HG02973 (cell line): ENCODE data around the gene CCDC197.

Experiments used
- ATAC-seq: cut with Tn5 transposase; IDR thresholded peaks from one replicate; pipeline ENCODE4 v1.9.1; 2021; ENCODE audit warnings: moderate library complexity; ENCODE audit not compliant: unreplicated experiment

Gene CCDC197

DNA sequence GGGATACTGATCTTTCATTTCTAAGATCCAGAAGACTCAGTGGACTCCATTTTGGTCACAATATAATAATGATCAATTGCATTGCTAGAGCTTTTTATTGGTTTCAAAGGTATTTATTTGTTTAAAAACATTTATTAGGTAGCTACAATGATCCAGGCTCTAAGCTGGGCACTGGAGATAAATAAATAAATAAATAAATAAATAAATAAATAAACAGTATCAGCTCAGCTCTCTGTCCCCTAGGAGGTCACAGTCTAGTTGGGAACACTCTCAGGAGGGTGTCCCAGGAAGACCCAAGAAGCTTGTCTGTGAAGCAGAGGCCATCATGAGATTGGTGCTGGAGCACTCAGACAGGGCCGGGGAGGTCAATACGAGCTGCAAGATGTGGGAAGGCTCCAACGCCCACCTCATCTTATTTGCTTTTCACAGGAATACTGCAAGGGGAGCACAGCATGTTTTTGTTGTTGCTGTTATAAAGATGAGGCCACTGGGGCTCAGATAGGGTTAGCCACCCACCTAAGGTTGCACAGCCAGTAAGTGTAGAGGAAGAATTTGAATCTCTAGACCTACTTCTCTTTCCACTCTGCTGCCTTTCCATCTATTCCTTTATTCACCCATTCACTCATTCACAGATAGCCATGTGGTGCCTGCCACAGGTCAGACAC, 36.2 kb upstream of the CCDC197 start:
- ATAC-seq = no peak

DNA sequence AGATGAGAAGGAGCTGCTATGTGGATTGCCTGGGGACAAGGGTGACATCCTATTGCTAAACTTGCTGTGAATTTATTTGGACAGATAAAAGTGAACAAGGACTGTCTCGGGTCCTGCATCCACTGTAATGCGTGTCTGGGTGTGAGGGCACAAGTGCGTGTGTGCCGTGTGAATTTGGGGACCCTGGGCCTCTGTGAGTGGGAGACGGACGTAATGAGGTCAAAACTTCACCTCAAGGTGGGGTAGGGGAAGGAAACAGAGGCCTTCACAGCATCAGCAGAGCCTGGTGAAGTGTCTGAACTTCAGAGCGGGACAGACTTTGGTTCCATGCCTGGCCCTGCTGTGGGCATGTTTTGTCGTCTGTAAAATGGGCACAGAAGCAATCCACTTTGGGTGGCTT, 35.5 kb upstream of the CCDC197 start:
- ATAC-seq = no peak

DNA sequence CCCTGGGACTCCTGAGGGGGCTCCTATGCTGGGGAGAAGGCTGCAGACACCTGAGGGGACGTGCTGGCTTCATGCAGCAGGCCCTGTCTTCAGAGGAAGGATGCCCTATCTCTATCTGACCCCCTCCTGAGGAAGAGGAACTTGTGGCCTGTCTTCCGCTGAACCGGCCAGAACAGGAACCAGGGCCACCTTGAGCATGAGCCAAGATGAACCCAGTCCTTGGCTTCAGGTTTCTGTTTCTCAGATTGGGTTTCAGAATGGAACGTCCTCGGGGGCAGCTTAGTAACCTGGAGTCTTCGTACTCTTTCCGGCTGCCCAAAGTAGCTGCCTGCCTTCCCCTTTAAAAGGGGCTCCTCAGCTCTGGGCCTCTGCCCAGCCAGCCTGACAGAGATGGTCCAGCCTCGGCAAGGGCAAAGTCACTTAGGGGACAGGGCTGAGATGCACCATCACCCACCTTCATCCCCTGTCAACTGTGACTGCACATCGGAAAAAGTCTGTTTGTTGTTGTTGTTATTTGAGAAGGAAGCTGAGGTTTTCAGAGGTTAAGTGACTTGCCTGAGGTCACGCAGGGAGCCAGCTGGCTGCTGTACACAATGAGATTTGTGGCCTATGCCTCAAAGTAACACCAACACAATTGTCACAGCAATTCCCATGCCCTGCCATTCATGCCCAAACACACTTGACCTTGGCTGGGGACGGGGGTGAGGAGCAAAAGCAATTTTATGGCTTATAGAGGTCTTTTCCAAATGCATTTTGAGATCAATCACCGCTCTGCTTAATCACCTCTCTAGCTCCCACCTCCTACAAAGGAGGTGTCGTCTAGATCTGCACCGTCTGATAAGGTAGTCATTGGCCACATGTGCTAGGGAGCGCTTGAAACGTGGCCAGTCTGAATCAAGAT, 34.1 kb upstream of the CCDC197 start:
- ATAC-seq = peak; percentile 54

DNA sequence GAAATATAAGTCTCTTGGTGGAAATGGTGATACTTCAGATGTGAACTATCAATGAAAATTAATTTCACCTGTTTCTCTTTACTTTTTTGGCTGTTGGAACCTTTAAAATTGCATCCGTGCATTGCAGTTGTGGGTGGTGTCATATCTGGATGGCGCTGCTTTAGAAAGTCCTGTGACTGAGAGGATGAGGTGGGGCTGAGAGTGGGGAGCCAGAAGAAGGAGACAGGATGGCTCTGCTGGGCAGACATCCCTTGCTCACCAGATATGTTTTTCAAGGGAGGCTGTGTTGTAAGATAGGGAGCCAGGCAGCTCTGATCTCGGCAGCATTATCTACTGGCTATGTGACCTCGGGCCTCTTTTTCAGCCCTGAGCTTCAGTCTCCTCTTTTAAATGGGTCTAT, 33.4 kb upstream of the CCDC197 start:
- ATAC-seq = no peak

DNA sequence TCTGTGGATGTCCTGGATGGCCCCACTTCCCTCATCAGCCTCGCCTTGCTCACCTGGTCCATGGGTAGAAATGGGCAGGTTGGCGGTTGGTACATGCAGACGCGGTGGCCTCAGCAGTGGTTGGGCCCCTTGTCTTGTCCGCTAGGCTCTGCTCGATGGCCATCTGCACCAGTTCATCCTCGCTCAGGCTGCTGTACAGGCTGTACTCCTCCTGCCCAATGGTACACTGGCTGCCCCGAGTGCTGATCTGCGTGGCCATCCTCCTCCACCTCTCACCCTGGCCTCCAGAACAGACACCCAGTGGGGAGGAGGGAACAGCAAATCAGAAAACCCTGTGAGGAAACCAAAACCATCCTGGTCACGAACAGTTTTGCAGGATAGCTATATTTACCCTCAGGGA, 32.8 kb upstream of the CCDC197 start:
- ATAC-seq = no peak

DNA sequence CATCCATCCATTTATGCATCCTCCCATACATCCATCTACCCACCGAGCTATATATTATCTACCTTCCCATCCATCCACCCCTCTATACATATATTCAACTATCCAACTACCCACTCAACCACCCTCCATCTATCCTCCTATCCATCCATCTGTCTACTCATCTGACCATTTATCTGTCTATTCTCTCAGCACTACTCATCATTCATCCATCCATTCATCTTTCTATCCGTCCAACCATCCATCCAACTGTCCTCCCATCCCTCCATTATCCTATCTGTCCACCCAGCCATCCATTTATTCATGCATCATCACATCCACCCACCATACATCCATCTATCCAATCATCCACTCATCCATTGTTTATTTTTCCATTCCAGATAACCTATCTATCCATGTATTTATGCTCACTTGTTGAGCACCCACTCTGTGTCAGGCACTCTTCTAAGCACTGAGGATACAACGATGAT, 32.2 kb upstream of the CCDC197 start:
- ATAC-seq = no peak

DNA sequence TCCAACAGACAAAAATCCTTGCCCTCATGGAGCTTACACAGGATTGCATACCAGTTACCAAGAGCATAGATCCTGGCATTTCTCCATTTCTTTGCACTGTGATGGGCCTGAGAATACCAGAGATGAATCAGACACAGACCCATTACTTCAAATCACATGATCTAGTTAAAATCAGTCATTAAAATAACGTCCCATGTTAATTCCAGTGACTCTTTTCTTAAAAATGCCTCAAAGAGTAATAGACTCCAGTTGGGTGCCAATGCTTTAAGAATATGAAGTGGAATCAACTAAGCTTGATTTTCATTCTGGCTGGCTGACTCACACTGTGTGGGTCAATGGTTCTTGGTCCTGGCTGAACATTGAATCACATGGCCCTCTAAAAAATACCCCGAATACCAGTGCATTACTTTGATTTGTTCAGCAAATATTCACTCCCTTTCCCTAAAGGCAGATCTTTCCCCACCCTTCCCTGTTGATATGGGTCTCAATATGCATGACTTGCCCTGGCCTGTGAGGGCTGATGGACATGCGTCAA, 31.7 kb upstream of the CCDC197 start:
- ATAC-seq = no peak

DNA sequence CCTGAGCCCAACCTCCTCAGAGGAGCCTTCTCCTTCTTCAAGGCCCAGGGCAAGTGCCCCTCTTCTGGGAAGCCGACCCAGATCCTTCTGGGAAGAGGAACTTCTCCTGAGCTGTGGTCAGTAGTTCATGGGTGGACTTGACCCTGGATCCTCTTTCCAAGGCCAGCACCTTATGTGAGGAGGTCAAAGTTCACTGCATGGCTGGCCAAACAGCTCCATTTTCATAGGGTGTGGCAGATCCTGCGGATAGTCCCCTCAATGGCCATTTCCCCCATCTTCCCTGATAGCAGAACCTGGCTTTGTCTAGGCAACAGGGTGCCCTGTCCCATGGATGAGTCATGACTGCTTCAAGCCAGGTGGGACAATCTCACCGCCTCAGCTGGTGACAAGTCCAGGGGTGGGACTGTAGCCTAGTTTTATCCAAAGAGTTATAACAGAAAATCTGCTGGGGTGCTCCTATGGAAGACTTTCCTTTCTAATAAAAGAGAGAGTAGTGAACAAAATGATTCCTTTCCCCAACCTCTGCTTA, 31.1 kb upstream of the CCDC197 start:
- ATAC-seq = no peak

DNA sequence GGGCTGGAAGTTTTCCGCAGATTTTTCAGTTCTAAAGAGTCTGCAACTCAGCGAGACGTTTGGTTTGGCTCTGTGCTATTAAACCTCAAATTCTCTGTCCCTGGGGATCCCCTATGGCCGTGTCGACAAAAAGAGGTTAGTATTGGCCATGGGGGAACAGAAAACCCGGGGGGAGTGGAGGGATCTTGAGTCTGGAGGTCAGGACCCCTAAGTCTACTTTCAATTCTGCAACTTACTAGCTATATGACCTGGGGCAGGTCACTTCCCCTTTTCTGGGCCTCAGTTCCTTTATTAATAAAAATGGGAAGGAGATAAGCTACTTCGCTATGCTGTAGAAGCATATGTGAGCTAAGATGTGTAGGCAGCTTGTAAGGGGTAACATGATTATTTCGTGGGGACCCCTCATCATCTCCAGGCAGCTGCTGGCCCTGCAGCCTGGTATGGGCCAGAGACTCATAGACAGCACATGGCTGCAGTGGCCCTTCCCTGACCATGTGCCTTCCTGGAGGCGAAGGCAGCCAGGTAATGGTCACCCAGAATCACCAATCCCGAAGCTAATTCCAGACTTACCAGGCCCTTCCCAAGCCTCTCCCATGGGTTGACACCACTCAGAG, 29.4 kb upstream of the CCDC197 start:
- ATAC-seq = peak; percentile 38

DNA sequence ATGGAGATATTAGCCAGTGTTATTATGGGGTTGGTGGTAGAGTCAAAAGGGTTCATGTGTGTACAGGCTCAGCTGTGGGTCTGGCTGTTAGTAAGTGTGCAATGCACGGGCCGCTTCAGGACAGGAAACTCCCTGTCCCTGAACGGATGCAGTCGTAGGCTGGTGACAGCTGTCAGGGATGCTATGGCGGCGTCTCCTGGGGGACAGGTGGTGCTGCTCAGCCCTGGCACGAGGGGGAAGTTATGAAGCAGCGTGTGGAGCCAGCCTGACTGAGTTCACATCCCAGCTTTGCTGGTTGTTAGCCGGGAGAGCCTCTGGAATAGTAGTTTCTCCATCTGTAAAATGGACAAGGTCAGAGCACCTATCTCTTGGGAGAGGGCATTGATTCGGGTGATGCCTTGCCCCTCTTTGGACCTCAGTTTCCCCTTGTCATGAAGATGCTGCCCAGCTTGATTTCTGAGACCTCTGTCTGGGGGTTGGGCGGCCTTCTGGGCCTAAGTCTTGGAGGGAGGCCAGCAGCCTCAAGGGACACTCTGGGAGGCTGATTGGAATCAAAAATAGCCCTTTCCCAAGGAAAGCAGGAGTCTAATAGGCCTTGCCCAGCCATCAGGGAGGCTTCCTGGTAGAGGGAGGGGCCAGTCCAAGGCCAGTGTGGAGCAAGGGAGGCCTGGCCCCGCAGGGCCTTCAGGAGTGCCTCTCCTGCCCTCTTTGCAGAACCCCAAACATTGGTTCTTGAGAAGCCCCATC, 27.8 kb upstream of the CCDC197 start:
- ATAC-seq = no peak

DNA sequence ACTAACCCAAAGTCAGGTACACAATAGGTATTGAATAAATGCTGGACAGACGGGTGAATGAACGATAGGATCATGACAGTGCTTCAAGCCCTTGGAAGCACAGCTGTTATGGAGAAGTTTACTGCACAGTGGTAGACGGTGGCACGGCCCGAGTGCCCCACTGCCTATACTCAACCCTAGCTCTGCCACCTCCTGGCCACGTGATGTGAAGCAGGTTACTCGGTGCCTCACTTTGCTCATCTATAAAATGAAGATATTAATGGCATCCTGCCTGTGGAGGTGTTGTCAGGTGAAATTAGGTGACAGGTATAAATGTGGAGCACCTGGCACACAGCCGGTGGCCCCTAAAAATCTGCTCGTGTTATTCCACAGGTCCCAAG, 26.5 kb upstream of the CCDC197 start:
- no peak for ATAC-seq

DNA sequence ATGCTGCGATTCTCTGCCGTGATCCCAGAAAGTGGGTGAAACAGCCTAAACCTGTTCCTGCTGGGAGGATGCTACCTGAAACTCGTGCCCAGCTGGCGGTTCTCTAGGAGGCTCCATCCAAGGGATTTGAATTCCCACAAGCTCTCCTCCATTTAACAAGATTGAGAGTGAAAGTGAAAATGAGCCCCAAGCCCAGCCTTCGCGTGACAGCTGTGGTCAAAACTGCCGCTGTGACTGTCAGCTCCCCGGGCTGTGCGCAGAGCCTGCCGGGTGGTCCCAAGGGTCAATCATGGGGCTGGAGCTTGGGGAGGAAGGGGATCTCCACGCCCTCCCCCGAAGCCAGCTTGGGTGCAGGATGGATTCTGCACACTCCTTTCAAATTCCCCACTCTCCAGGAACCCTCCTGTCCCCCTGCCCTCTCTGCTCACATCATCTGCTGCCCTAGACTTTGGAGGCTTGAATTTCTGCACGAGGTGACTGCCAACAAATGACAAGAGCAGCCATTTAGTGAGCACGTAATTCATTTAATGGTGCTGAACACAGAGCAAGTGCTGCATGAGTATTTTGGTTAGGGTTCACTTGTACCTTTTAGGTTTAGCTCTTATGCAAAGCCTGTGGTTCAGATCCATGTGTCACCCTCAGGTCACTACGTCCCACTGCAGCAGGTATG, 26.0 kb upstream of the CCDC197 start:
- peak; percentile 29 for ATAC-seq

DNA sequence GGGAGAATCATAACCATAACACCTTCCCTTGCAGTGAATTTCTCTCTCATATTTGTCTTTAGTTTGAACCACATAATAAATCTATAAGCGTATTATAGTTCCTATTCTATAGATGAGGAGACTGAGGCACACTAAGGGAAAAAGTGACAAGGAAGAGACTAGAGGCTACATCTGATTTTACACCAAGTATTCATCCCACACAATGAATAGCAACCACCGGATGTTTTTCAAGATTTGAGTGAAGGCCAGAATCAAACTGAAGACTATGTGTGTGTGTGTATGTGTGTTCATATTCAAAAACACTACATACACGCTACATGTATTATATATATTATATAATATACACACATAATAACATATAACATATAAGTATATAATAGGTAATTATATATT, 25.5 kb upstream of the CCDC197 start:
- no peak for ATAC-seq

DNA sequence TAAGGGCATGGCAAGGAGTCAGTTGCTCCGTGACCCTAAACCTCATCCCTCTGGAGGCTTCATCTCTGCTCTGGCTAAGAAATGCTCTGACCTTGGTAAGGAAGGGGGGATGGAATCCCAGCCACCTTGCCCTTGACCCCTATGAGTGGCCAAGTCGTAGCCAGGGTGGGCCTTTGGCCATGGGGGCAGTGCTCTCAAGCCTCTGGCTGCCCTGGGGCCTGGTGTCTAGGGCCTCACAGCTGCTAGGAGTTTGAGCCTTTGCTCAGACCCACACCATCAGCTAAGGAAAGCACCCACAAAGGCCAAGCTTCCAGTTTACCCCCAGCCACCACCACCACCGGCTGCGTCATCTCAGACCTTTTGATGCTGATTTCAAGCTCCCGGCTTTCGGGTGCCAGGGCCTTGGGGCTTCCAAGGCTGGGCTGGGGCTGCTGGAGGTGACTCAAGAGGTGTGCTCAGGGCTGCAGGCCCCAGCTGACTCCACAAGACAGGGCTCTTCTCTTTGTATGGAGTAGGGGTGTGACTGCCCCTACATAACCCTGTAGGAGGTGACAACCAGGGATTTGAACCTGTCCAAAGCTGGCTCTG, 24.4 kb upstream of the CCDC197 start:
- no peak for ATAC-seq

DNA sequence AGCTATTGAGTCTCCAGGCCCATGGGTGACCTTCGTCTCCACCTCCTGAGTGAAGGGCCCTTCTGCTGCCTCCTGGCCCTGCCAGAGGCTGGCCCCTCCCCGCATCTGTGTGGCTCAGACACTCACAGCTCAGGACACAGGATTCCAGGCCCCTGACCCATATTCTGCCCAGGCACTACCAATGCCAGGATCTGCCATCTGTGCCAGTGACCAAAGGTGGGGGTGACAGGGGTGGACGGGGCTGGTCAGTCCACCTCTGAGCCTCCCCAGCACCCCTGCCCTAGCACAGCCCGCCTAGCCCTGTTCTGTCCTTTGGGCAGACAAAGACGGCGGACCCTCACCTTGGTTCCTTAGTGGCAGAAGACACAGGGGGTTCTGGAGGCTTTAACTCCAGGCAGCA, 23.5 kb upstream of the CCDC197 start:
- ATAC-seq = no peak

DNA sequence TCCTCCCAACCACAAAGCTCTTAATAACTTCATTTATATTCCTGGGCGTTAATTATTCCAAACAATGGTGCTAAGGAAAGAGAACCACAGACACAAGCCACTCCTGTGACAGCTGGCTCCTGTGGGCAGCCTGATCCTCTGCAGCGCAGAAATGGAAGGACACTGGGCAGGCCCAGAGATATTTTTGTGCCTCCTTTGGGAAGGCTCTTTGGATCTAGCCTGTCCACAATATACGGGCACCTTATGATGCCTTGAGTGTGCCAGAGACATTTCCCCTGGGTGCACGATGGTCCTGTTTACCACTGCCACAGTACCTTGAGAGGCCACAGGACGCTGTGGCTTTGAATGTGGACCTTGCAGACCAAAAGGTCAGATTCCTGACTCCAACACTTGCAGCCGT, 22.8 kb upstream of the CCDC197 start:
- ATAC-seq = no peak

DNA sequence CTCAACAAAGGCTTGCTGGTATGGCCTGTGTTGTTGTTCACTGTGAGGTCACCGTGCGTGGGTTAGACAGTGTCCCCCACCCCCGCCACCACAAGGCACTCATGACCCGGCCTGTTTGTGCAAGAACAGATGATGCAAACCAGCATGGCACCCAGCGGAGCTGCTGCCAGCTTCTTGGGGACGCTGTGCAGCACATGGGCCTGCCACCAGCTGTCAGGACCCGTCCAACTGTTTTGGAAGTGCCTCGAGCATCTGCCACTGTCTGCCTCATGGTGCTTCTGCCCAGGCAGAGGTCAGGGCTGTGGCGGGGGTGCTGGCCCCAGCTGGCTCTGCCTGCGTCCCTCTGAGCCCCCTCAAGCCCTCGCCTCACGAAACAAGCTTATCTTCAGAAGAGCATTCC, 22.3 kb upstream of the CCDC197 start:
- no peak for ATAC-seq

DNA sequence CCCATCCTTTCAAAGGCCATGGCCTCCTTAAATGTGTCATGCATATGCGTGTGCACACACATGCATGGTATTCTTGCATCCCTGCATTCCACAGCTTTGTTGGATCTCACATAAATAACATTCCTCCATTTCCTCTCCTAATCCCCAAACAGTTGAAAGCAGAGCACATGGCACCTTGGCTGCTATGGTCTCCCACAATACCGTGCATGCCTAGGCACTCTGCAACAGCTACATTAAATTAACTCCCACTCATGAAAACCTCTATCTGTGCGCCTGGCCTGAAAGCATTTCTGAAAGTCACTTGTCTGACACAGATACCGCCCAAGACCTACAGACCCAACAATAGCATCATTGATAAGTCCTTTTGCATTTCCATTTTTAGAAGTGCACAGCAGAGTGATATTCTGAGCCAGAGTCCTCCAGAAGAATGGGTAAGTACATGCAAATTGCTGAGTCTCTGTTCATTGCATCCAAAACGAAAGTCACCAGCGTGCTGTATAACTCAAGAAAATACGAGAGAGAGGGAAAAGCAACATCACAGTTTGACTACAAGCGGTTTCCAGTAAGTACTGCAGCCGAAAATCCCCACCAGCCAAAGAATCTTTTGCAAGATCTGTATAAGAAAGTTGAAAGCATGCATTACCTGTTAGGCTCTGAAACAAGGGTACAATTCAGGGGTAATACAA, 21.2 kb upstream of the CCDC197 start:
- peak; percentile 56 for ATAC-seq

DNA sequence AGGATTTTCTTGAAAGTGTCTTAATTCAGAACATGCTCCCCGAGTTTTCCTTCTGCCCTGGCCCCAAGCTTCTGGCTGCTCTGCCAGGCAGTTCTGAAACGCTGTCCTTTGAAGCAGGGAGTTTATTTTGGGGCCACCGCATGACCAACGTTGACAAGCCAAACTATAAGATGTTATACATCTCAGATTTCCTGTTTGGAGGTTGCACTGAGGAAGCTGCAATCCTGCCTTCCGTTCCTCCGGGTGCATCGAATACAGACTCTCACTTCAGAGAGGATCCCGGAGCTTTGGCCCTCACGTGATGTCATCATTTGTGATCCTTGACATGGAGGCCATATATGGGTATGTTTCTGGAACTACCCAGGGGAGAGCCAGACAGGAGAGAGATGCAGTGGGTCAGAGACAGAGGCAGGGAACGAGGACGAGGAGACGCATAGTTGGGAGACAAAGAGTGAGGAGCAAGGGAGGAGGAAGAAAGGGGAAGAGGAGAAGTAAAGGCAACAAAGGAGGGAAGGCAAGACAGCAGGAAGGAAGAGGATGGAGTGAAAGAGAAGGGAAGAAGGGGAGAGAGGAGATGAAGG, 20.5 kb upstream of the CCDC197 start, which contains the start of gene ASB2:
TSS of gene ASB2 (minus strand) at position 94 of the 581 bp plus-strand sequence. CDS start 12,031 bp downstream, outside the sequence.
- ATAC-seq = no peak
